ENCODE measurements around the gene SMOC2. TPM values are rescaled to one million over a fixed set of nuclear protein-coding genes. Genes with fewer than 3 reads are reported as not detected.

Gene SMOC2
- total and polyA plus RNA-seq, 2 experiments from 2014 or later, result 1.9 to 3.2 TPM

GRCh38 chr6:168648240-168649125 is 207.5 kb downstream of the SMOC2 start:
- no peaks in the 10 kb centered on the region for H3K36me3 ChIP-seq
- H3K4me3 ChIP-seq, result no peak overlapping the region
- no peak for TF ChIP-seq CTCF (IDR thresholded peaks at IDR 0.05; ENCODE audit: low read depth, low read length)
- no peak overlapping the region for H3K27ac ChIP-seq
- no peaks in the 10 kb centered on the region for H3K4me1 ChIP-seq (ENCODE audit: low read depth)
- H3K9me3 ChIP-seq (ENCODE audit: low read depth), result no peaks in the 10 kb centered on the region
- no peak for DNase-seq (ENCODE audit: low read depth in 1 of 2, low spot score in 1 of 2)
- no peaks in the 10 kb centered on the region for H3K27me3 ChIP-seq

GRCh38 chr6:168649209-168649608 is 208.2 kb downstream of the SMOC2 start:
- no peak for TF ChIP-seq CTCF (IDR thresholded peaks at IDR 0.05; ENCODE audit: low read depth, low read length)
- no peak for DNase-seq (ENCODE audit: low read depth in 1 of 2, low spot score in 1 of 2)
- no peaks in the 10 kb centered on the region for H3K36me3 ChIP-seq
- no peak overlapping the region for H3K4me3 ChIP-seq
- H3K27me3 ChIP-seq, result no peaks in the 10 kb centered on the region
- H3K4me1 ChIP-seq (ENCODE audit: low read depth), result no peaks in the 10 kb centered on the region
- no peaks in the 10 kb centered on the region for H3K9me3 ChIP-seq (ENCODE audit: low read depth)
- no peak overlapping the region for H3K27ac ChIP-seq

DNA sequence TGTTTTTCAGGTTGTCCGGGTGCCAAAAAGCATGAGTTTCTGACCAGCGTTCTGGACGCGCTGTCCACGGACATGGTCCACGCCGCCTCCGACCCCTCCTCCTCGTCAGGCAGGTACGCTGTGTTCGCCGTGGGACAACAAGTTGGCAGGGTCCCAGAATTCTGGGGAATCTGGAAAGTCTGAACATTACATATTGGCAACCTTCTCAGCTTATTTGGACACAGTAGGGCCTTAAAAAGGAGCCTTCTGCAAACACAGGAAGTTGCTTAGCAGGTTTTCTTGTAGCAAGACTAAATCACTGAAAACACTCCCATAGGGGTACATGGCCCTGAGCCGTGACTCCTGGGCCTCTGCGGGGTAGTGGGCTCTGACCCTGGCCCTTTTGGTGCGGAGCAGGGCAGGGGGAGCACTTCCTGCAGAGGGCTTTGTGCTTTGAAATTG is 209.7 kb downstream of the SMOC2 start:
- Histone ChIP-seq H3K36me3 (no peaks in the 10 kb centered on the region), H3K4me1 (ENCODE audit: low read depth) (no peaks in the 10 kb centered on the region), H3K27ac (no peak overlapping the region), H3K9me3 (ENCODE audit: low read depth) (no peaks in the 10 kb centered on the region), H3K27me3 (no peaks in the 10 kb centered on the region), H3K4me3 (no peak overlapping the region)
- no peak for DNase-seq (ENCODE audit: low read depth in 1 of 2, low spot score in 1 of 2)
- no peak for TF ChIP-seq CTCF (IDR thresholded peaks at IDR 0.05; ENCODE audit: low read depth, low read length)

DNA sequence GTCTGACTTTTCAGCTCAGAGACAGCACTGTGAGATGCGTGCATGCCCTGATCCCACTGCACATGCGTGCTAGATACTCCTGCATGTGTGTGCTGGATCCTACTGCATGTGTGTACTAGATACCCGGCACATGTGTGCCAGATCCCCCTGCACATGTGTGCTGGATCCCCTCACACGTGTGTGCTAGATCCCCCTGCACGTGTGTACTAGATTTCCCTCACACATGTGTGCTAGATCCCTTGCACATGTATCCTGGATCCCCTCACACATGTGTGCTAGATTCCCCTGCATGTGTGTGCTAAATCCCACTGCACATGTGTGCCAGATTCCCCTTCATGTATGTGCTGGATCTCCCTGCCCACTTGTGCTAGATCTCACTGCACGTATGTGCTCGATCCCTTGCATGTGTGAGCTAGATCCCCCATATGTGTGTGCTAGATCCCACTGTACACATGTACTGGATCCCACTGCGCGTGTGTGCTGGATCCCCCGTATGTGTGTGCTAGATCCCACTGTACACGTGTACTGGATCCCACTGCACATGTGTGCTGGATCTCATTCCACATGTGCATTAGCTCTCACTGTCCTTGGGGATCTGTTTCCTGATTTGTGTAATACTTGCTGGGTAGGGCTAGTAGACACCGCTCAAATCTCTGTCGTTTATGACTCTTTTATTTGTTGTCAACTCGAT is 214.6 kb downstream of the SMOC2 start:
- no peaks in the 10 kb centered on the region for H3K36me3 ChIP-seq

DNA sequence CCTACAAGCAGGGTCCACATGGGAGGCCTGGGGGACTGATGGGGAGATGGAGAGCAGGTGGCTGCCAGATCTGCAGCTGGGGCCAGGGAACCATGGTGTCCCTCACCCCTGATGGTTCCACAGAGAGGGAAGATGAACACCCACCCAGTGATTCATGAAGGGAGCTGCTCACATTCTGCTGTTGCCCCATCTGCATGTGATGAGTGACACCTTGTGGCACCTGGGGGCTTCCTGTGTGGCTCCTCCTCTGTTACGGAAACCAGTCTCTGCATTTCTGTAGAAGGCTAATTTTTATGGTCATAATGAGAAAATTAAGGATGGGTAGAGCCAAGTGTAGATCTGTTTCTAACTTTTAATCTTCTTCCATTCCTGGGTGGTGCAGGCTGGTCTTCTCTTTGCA is 217.1 kb downstream of the SMOC2 start:
- H3K27ac ChIP-seq, result no peak overlapping the region
- H3K27me3 ChIP-seq, result no peaks in the 10 kb centered on the region
- H3K36me3 ChIP-seq, result no peaks in the 10 kb centered on the region
- H3K4me3 ChIP-seq, result no peak overlapping the region
- no peak for DNase-seq (ENCODE audit: low read depth in 1 of 2, low spot score in 1 of 2)
- H3K9me3 ChIP-seq (ENCODE audit: low read depth), result no peaks in the 10 kb centered on the region
- no peaks in the 10 kb centered on the region for H3K4me1 ChIP-seq (ENCODE audit: low read depth)
- TF ChIP-seq CTCF (IDR thresholded peaks at IDR 0.05; ENCODE audit: low read depth, low read length), result no peak

More for the DNA sequence above, 214.6 kb downstream of the SMOC2 start:
- no peak for TF ChIP-seq CTCF (IDR thresholded peaks at IDR 0.05; ENCODE audit: low read depth, low read length)
- Histone ChIP-seq H3K9me3 (ENCODE audit: low read depth) (no peaks in the 10 kb centered on the region), H3K4me1 (ENCODE audit: low read depth) (no peaks in the 10 kb centered on the region), H3K27me3 (no peaks in the 10 kb centered on the region), H3K27ac (no peak overlapping the region), H3K4me3 (no peak overlapping the region)
- DNase-seq (ENCODE audit: low read depth in 1 of 2, low spot score in 1 of 2), result no peak

All from cardiac muscle cell (in vitro differentiated cells and primary cell).